Glutamatergic neuron (in vitro differentiated cells): Measurements from ENCODE around the gene KBTBD7. TPM values are rescaled to one million over a fixed set of nuclear protein-coding genes. Genes with fewer than 3 reads are reported as not detected.

Experiments
- DNase-seq: peaks from one replicate; pipeline ENCODE4 v3.0.0; 2022
- H3K27ac Mint-ChIP-seq: one replicate; pipeline ENCODE4 v1.8.0; 2020; ENCODE audit warnings: mild to moderate bottlenecking, mixed read lengths, inconsistent platforms; ENCODE audit not compliant: unreplicated experiment
- H3K27me3 Mint-ChIP-seq: one replicate; pipeline ENCODE4 v1.8.0; 2020; ENCODE audit warnings: mild to moderate bottlenecking, moderate library complexity, mixed read lengths, inconsistent platforms; ENCODE audit not compliant: unreplicated experiment
- H3K36me3 Mint-ChIP-seq: one replicate; pipeline ENCODE4 v1.8.0; 2020; ENCODE audit warnings: mild to moderate bottlenecking, mixed read lengths, inconsistent platforms; ENCODE audit not compliant: unreplicated experiment
- H3K4me1 Mint-ChIP-seq: one replicate; pipeline ENCODE4 v1.8.0; 2020; ENCODE audit warnings: mild to moderate bottlenecking, low read depth, mixed read lengths, inconsistent platforms; ENCODE audit not compliant: unreplicated experiment
- H3K4me3 Mint-ChIP-seq: one replicate; pipeline ENCODE4 v1.8.0; 2020; ENCODE audit warnings: mild to moderate bottlenecking, mixed read lengths, inconsistent platforms; ENCODE audit not compliant: unreplicated experiment
- H3K9me3 Mint-ChIP-seq: one replicate; pipeline ENCODE4 v1.8.0; 2020; ENCODE audit warnings: mild to moderate bottlenecking, moderate library complexity, mixed read lengths, inconsistent platforms; ENCODE audit not compliant: unreplicated experiment
- total RNA-seq: library from RNA; stranded (reverse); fragmentation: NEBNext Ultra II Directional; extraction: Animal tissue kit (Norgen Biotek cat#: 25700); gene quantifications from one replicate; pipeline ENCODE4 v1.2.1, GENCODE V29; 2021; ENCODE audit not compliant: unreplicated experiment
- TF ChIP-seq, protein P1 (sequence below): fragments of 200-600 bp; sonication (generic); IDR thresholded peaks from one replicate; pipeline ENCODE4 v1.5.0; 2021; ENCODE audit not compliant: partially characterized antibody, unreplicated experiment

The KBTBD7 gene
- total RNA-seq, 1 donor from 2014 or later, result 7.2 TPM

- no peak overlapping the region for H3K4me3 Mint-ChIP-seq
- H3K27ac Mint-ChIP-seq, result no peak overlapping the region
- no peak for DNase-seq
- peaks cover 7% of the 10 kb centered on the region for H3K9me3 Mint-ChIP-seq
- H3K4me1 Mint-ChIP-seq, result no peaks in the 10 kb centered on the region
- peaks cover 5% of the 10 kb centered on the region for H3K36me3 Mint-ChIP-seq
- no peaks in the 10 kb centered on the region for H3K27me3 Mint-ChIP-seq
- TF ChIP-seq, protein P1, sequence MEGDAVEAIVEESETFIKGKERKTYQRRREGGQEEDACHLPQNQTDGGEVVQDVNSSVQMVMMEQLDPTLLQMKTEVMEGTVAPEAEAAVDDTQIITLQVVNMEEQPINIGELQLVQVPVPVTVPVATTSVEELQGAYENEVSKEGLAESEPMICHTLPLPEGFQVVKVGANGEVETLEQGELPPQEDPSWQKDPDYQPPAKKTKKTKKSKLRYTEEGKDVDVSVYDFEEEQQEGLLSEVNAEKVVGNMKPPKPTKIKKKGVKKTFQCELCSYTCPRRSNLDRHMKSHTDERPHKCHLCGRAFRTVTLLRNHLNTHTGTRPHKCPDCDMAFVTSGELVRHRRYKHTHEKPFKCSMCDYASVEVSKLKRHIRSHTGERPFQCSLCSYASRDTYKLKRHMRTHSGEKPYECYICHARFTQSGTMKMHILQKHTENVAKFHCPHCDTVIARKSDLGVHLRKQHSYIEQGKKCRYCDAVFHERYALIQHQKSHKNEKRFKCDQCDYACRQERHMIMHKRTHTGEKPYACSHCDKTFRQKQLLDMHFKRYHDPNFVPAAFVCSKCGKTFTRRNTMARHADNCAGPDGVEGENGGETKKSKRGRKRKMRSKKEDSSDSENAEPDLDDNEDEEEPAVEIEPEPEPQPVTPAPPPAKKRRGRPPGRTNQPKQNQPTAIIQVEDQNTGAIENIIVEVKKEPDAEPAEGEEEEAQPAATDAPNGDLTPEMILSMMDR, result no peak
Measured at GRCh38 chr13:41211062-41211461, 16.7 kb upstream of the KBTBD7 start.

DNA sequence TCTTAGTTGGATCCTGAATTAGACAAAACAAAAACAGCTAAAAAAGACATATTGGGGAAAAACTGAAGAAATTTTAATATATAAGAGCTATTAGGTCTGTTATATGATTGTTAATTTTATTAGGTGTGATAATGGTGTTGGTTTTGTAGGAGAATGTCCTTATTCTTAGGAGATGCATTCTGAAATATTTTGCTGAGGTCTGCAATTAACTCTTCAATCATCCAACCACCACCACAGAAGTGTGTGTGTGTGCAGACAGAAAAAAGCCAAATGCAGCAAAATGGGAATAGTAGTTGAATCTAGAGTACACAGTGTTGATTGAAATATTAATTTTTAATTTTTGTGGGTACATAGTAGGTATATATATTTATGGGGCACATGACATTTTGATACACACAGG is 12.1 kb upstream of the KBTBD7 start:
- no peak overlapping the region for H3K27ac Mint-ChIP-seq
- peaks cover 5% of the 10 kb centered on the region for H3K9me3 Mint-ChIP-seq
- H3K27me3 Mint-ChIP-seq, result no peaks in the 10 kb centered on the region
- H3K4me3 Mint-ChIP-seq, result no peak overlapping the region
- no peak for DNase-seq
- TF ChIP-seq, protein P1, result no peak
- H3K36me3 Mint-ChIP-seq, result peaks cover 5% of the 10 kb centered on the region
- H3K4me1 Mint-ChIP-seq, result no peaks in the 10 kb centered on the region

DNA sequence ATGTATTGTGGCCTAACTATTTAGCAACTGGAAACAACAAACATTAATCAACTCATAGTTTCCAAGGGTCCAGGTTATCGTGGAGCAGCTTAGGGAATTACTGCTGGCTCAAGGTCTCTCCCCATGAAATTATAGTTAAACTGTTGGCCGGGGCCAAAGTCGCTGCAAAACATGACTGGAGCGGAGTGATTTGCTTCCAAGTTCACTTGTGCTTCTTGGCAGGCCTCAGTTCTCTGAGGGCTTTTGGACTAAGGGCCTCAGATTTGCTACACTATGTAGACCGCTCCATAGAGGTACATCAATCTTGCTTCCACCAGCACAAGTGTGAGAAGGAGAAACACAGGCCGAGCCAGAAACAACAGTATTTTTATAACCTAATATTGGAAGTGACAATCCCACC is 9.4 kb upstream of the KBTBD7 start:
- H3K9me3 Mint-ChIP-seq, result peaks cover 3% of the 10 kb centered on the region
- H3K4me1 Mint-ChIP-seq, result no peaks in the 10 kb centered on the region
- H3K36me3 Mint-ChIP-seq, result no peaks in the 10 kb centered on the region
- no peak overlapping the region for H3K4me3 Mint-ChIP-seq
- H3K27ac Mint-ChIP-seq, result no peak overlapping the region
- DNase-seq, result no peak
- H3K27me3 Mint-ChIP-seq, result no peaks in the 10 kb centered on the region
- TF ChIP-seq, protein P1, result no peak

GRCh38 chr13:41200126-41200525 is 5.8 kb upstream of the KBTBD7 start:
- TF ChIP-seq, protein P1, result no peak
- Mint-ChIP-seq H3K36me3 (no peaks in the 10 kb centered on the region), H3K9me3 (no peaks in the 10 kb centered on the region), H3K27me3 (no peaks in the 10 kb centered on the region), H3K4me1 (no peaks in the 10 kb centered on the region), H3K4me3 (no peak overlapping the region), H3K27ac (no peak overlapping the region)
- DNase-seq, result no peak

DNA sequence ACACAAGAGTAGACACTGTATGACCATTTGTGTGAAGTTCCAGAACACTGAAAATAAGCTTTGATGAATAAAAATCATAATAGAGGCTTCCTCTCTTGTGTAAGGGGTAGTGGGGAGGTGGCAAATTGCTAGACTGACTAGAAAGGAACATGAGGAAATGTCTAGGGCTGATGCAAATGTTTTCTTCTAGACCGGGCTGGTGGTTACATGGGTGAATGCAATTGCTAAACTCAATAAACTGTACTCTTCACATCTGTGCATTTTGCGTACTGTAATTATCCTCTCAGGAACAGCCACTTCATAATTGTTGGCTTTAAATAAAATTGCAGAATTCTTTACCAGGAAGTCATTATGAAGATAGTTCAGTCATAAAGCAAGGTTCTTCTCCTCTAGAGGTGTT is 5.2 kb upstream of the KBTBD7 start:
- H3K9me3 Mint-ChIP-seq, result peaks cover 2% of the 10 kb centered on the region
- peaks cover 2% of the 10 kb centered on the region for H3K27me3 Mint-ChIP-seq
- no peak overlapping the region for H3K27ac Mint-ChIP-seq
- peaks cover 2% of the 10 kb centered on the region for H3K4me1 Mint-ChIP-seq
- TF ChIP-seq, protein P1, result no peak
- H3K4me3 Mint-ChIP-seq, result no peak overlapping the region
- H3K36me3 Mint-ChIP-seq, result no peaks in the 10 kb centered on the region
- no peak for DNase-seq
